MM.1S (cell line): ENCODE data around the gene ASPN.
A peak's percentile ranks its signal among the peaks of the same experiment; 100 is the strongest.

Experiments
- DNase-seq: peaks from one replicate; pipeline ENCODE4 v3.0.0-alpha.2; 2015
- H2AFZ ChIP-seq: fragments of 300-600 bp; sonication (generic); 2 replicates; pipeline ENCODE4 v1.6.0; 2016; ENCODE audit warnings: antibody characterized with exemption, low read length
- H3F3A ChIP-seq: fragments of 300-600 bp; sonication (generic); 2 replicates; pipeline ENCODE4 v1.6.1; 2016; ENCODE audit warnings: mild to moderate bottlenecking, antibody characterized with exemption, low read length, moderate library complexity, mixed read lengths; ENCODE audit not compliant: insufficient read depth
- H3K27ac ChIP-seq: fragments of 300-600 bp; sonication (generic); 2 replicates; pipeline ENCODE4 v1.5.1; 2016; ENCODE audit warnings: mild to moderate bottlenecking, low read length
- H3K27me3 ChIP-seq: fragments of 300-600 bp; sonication (generic); replicated peaks from 2 replicates; pipeline ENCODE4 v1.6.0; 2016; ENCODE audit warnings: low read length; ENCODE audit not compliant: insufficient read depth
- H3K36me3 ChIP-seq: fragments of 300-600 bp; sonication (generic); replicated peaks from 2 replicates; pipeline ENCODE4 v1.6.1; 2016; ENCODE audit warnings: mild to moderate bottlenecking, low read length, mixed read lengths; ENCODE audit not compliant: insufficient read depth
- H3K4me1 ChIP-seq: fragments of 300-600 bp; sonication (generic); 2 replicates; pipeline ENCODE4 v1.6.1; 2016; ENCODE audit warnings: low read length, mixed read lengths
- H3K4me2 ChIP-seq: fragments of 300-600 bp; sonication (generic); 2 replicates; pipeline ENCODE4 v1.6.0; 2016; ENCODE audit warnings: low read depth, low read length
- H3K4me3 ChIP-seq: fragments of 300-600 bp; sonication (generic); 2 replicates; pipeline ENCODE4 v1.5.1; 2016; ENCODE audit warnings: low read length, mixed read lengths
- H3K79me2 ChIP-seq: fragments of 300-600 bp; sonication (generic); 2 replicates; pipeline ENCODE4 v1.6.1; 2016; ENCODE audit warnings: mixed run types, low read length, mixed read lengths
- H3K9ac ChIP-seq: fragments of 300-600 bp; sonication (generic); 2 replicates; pipeline ENCODE4 v1.6.1; 2016; ENCODE audit warnings: low read length, mixed read lengths
- H3K9me2 ChIP-seq: fragments of 300-600 bp; sonication (generic); replicated peaks from 2 replicates; pipeline ENCODE4 v1.6.1; 2016; ENCODE audit warnings: mild to moderate bottlenecking, low read length, mixed read lengths; ENCODE audit not compliant: insufficient read depth
- H3K9me3 ChIP-seq: fragments of 300-600 bp; sonication (generic); replicated peaks from 2 replicates; pipeline ENCODE4 v1.6.1; 2016; ENCODE audit warnings: mild to moderate bottlenecking, low read length, mixed read lengths; ENCODE audit not compliant: insufficient read depth
- H4K20me1 ChIP-seq: fragments of 300-600 bp; sonication (generic); 2 replicates; pipeline ENCODE4 v1.6.1; 2016; ENCODE audit warnings: mild to moderate bottlenecking, low read length, moderate library complexity, mixed read lengths; ENCODE audit not compliant: insufficient read depth
- CTCF ChIP-seq: fragments of 300-600 bp; sonication (generic); IDR thresholded peaks from 2 replicates; pipeline ENCODE4 v1.5.1; 2016; ENCODE audit warnings: antibody characterized with exemption, low read length, mixed read lengths
- EZH2 ChIP-seq: fragments of 300-600 bp; sonication (generic); optimal IDR thresholded peaks from 2 replicates; pipeline ENCODE3; 2017; ENCODE audit warnings: low read depth, mild to moderate bottlenecking, antibody characterized with exemption, low read length, mixed read lengths
- EZH2phosphoT487 ChIP-seq: fragments of 300-600 bp; sonication (generic); IDR thresholded peaks from 2 replicates; pipeline ENCODE4 v1.6.1; 2018; ENCODE audit warnings: antibody characterized with exemption, low read length

The ASPN gene

DNA sequence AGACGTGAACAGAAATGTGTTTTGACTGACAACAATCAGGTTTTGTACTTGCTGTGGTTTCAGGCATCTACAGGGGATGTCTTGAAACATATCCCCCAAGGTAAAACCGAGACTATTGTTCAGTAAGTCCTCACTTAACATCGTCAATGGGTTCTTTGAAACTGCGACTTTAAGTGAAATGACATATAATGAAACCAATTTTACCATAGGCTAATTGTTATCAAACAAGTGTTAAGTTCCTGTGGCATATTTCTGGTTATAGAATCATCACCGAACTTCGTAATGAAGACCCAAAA, 41.6 kb downstream of the ASPN start:
- no peak for DNase-seq
- no peaks in the 10 kb centered on the region for H3K27me3 ChIP-seq
- H3K27ac ChIP-seq, result no peak overlapping the region

DNA sequence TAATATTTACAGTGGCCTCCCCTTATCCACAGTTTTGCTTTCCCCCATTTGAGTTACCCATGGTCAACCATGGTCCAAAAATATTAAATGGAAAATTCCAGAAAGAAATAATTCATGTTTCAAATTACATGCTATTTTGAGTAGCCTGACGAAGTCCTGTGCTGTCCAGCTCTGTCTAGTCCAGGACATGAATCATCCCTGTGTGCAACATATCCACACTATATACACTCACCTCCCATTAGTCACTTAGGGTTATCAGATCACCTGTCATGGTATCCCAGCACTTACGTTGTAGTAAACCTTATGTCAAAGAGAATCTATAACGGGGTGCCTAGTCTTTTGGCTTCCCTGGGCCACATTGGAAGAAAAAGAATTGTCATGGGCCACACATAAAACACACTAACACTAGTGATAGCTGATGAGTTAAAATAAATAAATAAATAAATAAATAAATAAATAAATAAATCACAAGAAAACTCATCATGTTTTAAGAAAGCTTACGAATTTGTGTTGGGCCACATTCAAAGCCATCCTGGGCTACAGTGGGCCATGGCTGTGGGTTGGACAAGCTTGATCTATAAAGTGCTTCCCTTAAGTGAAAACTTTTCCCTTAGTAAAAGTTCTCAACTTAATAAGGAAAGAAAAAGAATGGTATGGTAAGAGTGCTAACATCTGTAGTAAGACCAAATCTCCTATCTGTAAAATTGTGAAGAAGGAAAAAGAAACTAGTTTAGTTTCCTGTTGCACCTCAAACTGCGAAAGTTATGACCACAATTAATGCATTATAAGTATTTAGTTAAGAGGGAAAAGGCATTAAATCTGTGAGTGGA, 42.2 kb downstream of the ASPN start:
- no peaks in the 10 kb centered on the region for H3K79me2 ChIP-seq
- no peak overlapping the region for H2AFZ ChIP-seq
- H3K4me1 ChIP-seq, result no peaks in the 10 kb centered on the region
- H3K9me2 ChIP-seq, result no peaks in the 10 kb centered on the region
- H3K4me3 ChIP-seq, result no peak overlapping the region
- H3K36me3 ChIP-seq, result no peaks in the 10 kb centered on the region
- no peaks in the 10 kb centered on the region for H3K27me3 ChIP-seq
- H3K9me3 ChIP-seq, result no peaks in the 10 kb centered on the region
- DNase-seq, result no peak
- no peaks in the 10 kb centered on the region for H3F3A ChIP-seq
- no peak for TF ChIP-seq EZH2phosphoT487
- TF ChIP-seq EZH2, result no peak
- no peak for TF ChIP-seq CTCF
- H3K9ac ChIP-seq, result no peak overlapping the region
- no peaks in the 10 kb centered on the region for H4K20me1 ChIP-seq
- H3K27ac ChIP-seq, result no peak overlapping the region
- H3K4me2 ChIP-seq, result no peak overlapping the region

More for the DNA sequence above, 41.6 kb downstream of the ASPN start:
- H3K36me3 ChIP-seq, result no peaks in the 10 kb centered on the region
- H2AFZ ChIP-seq, result no peak overlapping the region
- TF ChIP-seq CTCF (no peak), EZH2 (no peak), EZH2phosphoT487 (no peak)
- no peaks in the 10 kb centered on the region for H3K79me2 ChIP-seq
- no peaks in the 10 kb centered on the region for H3K4me1 ChIP-seq
- no peak overlapping the region for H3K4me3 ChIP-seq
- H3K9me2 ChIP-seq, result no peaks in the 10 kb centered on the region
- H4K20me1 ChIP-seq, result no peaks in the 10 kb centered on the region
- no peaks in the 10 kb centered on the region for H3K9me3 ChIP-seq
- no peak overlapping the region for H3K9ac ChIP-seq
- no peaks in the 10 kb centered on the region for H3F3A ChIP-seq
- no peak overlapping the region for H3K4me2 ChIP-seq

GRCh38 chr9:92438900-92439526, 43.3 kb downstream of the ASPN start:
- Histone ChIP-seq H3K27me3 (no peaks in the 10 kb centered on the region), H3K4me3 (no peak overlapping the region), H3K4me2 (no peak overlapping the region), H2AFZ (no peak overlapping the region), H3K27ac (no peak overlapping the region), H4K20me1 (no peaks in the 10 kb centered on the region), H3F3A (no peaks in the 10 kb centered on the region), H3K36me3 (no peaks in the 10 kb centered on the region), H3K4me1 (no peaks in the 10 kb centered on the region), H3K79me2 (no peaks in the 10 kb centered on the region), H3K9ac (no peak overlapping the region), H3K9me3 (no peaks in the 10 kb centered on the region), H3K9me2 (no peaks in the 10 kb centered on the region)
- peak; percentile 18 for DNase-seq
- TF ChIP-seq EZH2 (no peak), EZH2phosphoT487 (no peak), CTCF (no peak)
